ENCODE data around the gene IREB2.

Gene IREB2

GRCh38 chr15:78461171-78461888 lies 23.3 kb downstream of the IREB2 start:
- no peak for TF ChIP-seq CTCF (IDR thresholded peaks at IDR 0.05; ENCODE audit: low read depth, low read length)
- no peak for DNase-seq
- Histone ChIP-seq H3K27ac (no peak overlapping the region), H3K9me3 (ENCODE audit: severe bottlenecking) (no peaks in the 10 kb centered on the region), H3K36me3 (peaks cover 34% of the 10 kb centered on the region), H3K4me3 (ENCODE audit: low read depth, low read length) (no peak overlapping the region), H3K27me3 (ENCODE audit: insufficient read depth, low read depth, severe bottlenecking) (no peaks in the 10 kb centered on the region)

- no peak for DNase-seq
- Histone ChIP-seq H3K9me3 (ENCODE audit: severe bottlenecking) (no peaks in the 10 kb centered on the region), H3K36me3 (peaks cover 84% of the 10 kb centered on the region), H3K27ac (no peak overlapping the region), H3K4me3 (ENCODE audit: low read depth, low read length) (no peak overlapping the region), H3K27me3 (ENCODE audit: insufficient read depth, low read depth, severe bottlenecking) (no peaks in the 10 kb centered on the region)
- TF ChIP-seq CTCF (IDR thresholded peaks at IDR 0.05; ENCODE audit: low read depth, low read length), result no peak
Measured at GRCh38 chr15:78469031-78469430, 31.0 kb downstream of the IREB2 start.

- DNase-seq, result no peak
- TF ChIP-seq CTCF (IDR thresholded peaks at IDR 0.05; ENCODE audit: low read depth, low read length), result no peak
- no peak overlapping the region for H3K27ac ChIP-seq
- no peaks in the 10 kb centered on the region for H3K9me3 ChIP-seq (ENCODE audit: severe bottlenecking)
- H3K4me3 ChIP-seq (ENCODE audit: low read depth, low read length), result no peak overlapping the region
- no peaks in the 10 kb centered on the region for H3K27me3 ChIP-seq (ENCODE audit: insufficient read depth, low read depth, severe bottlenecking)
- H3K36me3 ChIP-seq, result peaks cover 75% of the 10 kb centered on the region
Measured at GRCh38 chr15:78477295-78477694, 39.3 kb downstream of the IREB2 start.

DNA sequence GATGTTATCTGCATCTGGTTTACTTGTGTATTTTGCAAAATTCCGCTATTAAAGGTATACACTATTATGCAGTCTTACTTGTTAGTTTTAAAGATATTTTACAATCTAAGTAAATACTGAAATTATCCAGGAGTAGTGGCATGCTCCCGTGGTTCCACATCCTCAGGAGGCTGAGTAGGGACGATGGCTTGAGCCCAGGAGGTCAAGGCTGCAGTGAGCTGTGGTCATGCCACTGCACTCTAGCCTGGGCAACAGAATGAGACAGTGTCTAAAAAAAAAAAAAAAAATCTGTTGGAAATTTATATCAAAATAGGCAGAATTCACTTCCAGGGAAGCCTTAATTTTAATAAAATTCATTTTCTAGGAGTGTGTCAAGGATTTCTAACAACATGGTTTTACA lies 41.6 kb downstream of the IREB2 start:
- Histone ChIP-seq H3K27me3 (ENCODE audit: insufficient read depth, low read depth, severe bottlenecking) (no peaks in the 10 kb centered on the region), H3K27ac (no peak overlapping the region), H3K36me3 (peaks cover 70% of the 10 kb centered on the region), H3K9me3 (ENCODE audit: severe bottlenecking) (no peaks in the 10 kb centered on the region), H3K4me3 (ENCODE audit: low read depth, low read length) (no peak overlapping the region)
- no peak for DNase-seq
- no peak for TF ChIP-seq CTCF (IDR thresholded peaks at IDR 0.05; ENCODE audit: low read depth, low read length)

DNA sequence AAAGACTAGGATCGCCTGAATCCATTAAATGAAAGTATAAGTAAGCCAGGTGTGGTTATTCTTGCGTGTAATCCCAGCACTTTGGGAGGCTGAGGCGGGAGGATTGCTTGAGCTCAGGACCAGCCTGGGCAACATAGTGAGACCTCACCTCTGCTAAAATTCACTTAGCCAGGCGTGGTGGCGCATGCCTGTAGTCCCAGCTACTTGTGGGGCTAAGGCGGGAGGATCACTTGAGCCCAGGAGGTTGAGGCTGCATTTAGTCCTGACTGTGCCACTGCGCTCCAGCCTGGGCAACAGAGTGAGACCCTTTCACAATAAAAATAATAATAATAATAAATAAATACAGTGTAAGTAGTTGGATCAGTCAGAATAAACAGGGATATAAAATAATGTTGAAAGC lies 43.9 kb downstream of the IREB2 start:
- H3K9me3 ChIP-seq (ENCODE audit: severe bottlenecking), result no peaks in the 10 kb centered on the region
- H3K27me3 ChIP-seq (ENCODE audit: insufficient read depth, low read depth, severe bottlenecking), result no peaks in the 10 kb centered on the region
- no peak overlapping the region for H3K27ac ChIP-seq
- no peak for TF ChIP-seq CTCF (IDR thresholded peaks at IDR 0.05; ENCODE audit: low read depth, low read length)
- no peak overlapping the region for H3K4me3 ChIP-seq (ENCODE audit: low read depth, low read length)
- DNase-seq, result no peak
- H3K36me3 ChIP-seq, result peaks cover 80% of the 10 kb centered on the region

GRCh38 chr15:78492872-78493271 lies 54.9 kb downstream of the IREB2 start:
- Histone ChIP-seq H3K4me3 (ENCODE audit: low read depth, low read length) (no peak overlapping the region), H3K27me3 (ENCODE audit: insufficient read depth, low read depth, severe bottlenecking) (no peaks in the 10 kb centered on the region), H3K36me3 (peaks cover 85% of the 10 kb centered on the region), H3K27ac (no peak overlapping the region), H3K9me3 (ENCODE audit: severe bottlenecking) (no peaks in the 10 kb centered on the region)
- TF ChIP-seq CTCF (IDR thresholded peaks at IDR 0.05; ENCODE audit: low read depth, low read length), result no peak
- DNase-seq, result no peak

Data from WERI-Rb-1 (cell line).